ENCODE data around the gene NTSR1.

The NTSR1 gene

DNA sequence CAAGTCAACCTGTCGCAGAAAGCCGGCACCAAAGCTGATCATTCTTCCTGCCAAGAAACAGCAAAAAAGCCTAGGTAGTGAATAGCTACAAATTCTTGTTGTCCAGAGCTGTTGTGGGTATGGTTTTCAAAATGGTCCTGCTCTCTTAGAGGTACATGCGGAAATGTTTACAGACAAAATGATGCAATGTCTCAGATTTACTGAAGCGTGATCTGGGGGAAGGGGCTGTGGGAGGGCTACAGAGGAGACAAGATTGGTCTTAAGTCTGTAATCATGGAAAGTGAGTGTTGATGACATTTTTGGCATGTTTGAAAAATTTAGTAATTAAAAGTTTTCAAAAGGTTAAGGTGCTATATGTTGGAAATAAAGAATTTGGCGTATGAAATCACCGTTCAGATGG lies 6.2 kb downstream of the NTSR1 start:
- DNase-seq, result no peak
- Histone ChIP-seq H3K27me3 (replicated peaks) (peaks cover 12% of the 10 kb centered on the region), H3K27ac (no peak overlapping the region), H3K36me3 (replicated peaks) (no peaks in the 10 kb centered on the region), H3K4me3 (ENCODE audit: low read depth, low read length) (no peak overlapping the region)
- TF ChIP-seq, protein P1, sequence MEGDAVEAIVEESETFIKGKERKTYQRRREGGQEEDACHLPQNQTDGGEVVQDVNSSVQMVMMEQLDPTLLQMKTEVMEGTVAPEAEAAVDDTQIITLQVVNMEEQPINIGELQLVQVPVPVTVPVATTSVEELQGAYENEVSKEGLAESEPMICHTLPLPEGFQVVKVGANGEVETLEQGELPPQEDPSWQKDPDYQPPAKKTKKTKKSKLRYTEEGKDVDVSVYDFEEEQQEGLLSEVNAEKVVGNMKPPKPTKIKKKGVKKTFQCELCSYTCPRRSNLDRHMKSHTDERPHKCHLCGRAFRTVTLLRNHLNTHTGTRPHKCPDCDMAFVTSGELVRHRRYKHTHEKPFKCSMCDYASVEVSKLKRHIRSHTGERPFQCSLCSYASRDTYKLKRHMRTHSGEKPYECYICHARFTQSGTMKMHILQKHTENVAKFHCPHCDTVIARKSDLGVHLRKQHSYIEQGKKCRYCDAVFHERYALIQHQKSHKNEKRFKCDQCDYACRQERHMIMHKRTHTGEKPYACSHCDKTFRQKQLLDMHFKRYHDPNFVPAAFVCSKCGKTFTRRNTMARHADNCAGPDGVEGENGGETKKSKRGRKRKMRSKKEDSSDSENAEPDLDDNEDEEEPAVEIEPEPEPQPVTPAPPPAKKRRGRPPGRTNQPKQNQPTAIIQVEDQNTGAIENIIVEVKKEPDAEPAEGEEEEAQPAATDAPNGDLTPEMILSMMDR (IDR thresholded peaks at IDR 0.05; ENCODE audit: low read depth, low read length, missing control alignments), result no peak
- in situ Hi-C loops (cut with HindIII; ENCODE audit: low pct_ligation_motif_present, low sequenced_read_pairs), result no loop called here

DNA sequence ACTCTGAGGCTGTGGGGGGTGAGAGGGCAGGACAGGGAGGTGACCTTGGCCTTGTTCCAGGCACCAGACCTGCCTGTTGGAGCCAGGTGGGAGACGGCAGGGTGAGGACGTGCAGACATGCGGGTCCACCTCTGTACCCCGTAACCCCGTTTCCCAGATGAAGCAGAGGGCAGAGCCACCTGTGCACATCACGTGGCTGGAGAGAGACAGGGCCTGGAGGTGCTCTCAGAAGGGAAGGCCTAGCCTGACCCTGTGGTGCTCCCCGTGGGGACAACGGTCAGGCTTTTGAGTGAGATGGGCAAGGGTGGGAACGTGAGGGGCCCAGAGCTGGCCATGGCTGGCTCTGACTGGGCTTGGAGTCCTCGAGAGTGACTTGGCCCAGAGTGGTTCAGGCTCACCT lies 6.6 kb downstream of the NTSR1 start:
- no peak for DNase-seq
- Histone ChIP-seq H3K36me3 (replicated peaks) (no peaks in the 10 kb centered on the region), H3K4me3 (ENCODE audit: low read depth, low read length) (no peak overlapping the region), H3K27me3 (replicated peaks) (peaks cover 8% of the 10 kb centered on the region), H3K27ac (no peak overlapping the region)
- TF ChIP-seq, protein P1 (IDR thresholded peaks at IDR 0.05; ENCODE audit: low read depth, low read length, missing control alignments), result no peak
- in situ Hi-C loops (cut with HindIII; ENCODE audit: low pct_ligation_motif_present, low sequenced_read_pairs), result no loop called here

DNA sequence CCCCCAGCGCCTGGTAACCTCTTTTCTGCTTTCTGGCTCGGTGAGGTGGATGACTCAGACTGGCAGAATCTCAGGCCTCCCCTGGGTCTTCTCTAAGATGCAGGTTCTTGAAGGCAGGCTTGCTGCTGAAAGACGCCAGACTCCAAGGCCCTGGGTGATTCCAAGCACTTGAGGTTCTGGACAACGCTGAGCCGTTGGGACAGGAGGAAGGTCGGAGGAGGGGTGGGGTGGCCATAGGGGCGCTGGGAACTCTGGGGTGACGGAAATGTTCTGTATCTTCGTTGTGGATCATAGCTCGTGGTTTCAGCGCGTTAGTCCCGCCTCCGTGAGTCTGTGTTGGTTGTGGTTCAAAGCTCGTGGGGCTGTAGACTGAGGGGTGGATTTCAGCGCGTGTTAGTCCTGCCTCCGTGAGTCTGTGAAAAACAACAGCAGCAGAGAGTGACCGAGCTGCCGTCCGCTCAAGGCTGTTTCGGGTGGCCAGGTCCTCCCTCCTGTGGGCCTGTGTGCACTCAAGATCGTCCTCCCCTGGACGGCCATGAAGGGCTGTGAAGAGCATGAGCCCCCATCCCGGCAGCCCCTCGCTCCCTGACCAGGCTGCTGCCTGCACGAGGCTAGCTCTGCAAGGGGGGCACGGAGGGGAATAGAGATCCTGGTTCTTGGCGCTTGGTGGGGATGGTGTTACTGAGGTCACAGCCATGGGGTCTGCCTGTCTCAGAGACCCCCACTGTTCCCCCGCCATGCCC lies 7.7 kb downstream of the NTSR1 start:
- Histone ChIP-seq H3K27me3 (replicated peaks) (no peaks in the 10 kb centered on the region), H3K4me3 (ENCODE audit: low read depth, low read length) (no peak overlapping the region), H3K36me3 (replicated peaks) (no peaks in the 10 kb centered on the region), H3K27ac (no peak overlapping the region)
- in situ Hi-C loops (cut with HindIII; ENCODE audit: low pct_ligation_motif_present, low sequenced_read_pairs), result no loop called here
- DNase-seq, result no peak
- TF ChIP-seq, protein P1 (IDR thresholded peaks at IDR 0.05; ENCODE audit: low read depth, low read length, missing control alignments), result no peak

DNA sequence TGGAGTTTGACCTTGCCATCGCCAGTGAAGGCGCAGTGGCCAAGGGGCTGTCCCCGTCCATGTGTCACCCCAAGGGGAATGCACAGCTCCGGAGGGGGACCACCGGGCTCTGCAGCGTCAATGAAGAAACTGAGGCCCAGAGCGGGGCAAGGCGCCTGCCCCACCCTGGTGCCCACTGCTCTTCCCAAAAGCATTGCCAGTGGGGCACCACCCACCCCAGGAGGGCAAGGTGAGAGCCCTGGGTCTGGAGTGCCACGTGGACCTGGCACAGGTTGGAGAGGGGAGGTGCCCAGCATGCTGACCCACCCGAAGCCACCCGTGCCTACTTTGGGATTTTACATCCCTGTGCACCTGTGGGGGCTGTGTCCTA lies 8.3 kb downstream of the NTSR1 start:
- in situ Hi-C loops (cut with HindIII; ENCODE audit: low pct_ligation_motif_present, low sequenced_read_pairs), result no loop called here
- Histone ChIP-seq H3K27ac (no peak overlapping the region), H3K27me3 (replicated peaks) (no peaks in the 10 kb centered on the region), H3K4me3 (ENCODE audit: low read depth, low read length) (no peak overlapping the region), H3K36me3 (replicated peaks) (no peaks in the 10 kb centered on the region)
- DNase-seq, result no peak
- TF ChIP-seq, protein P1 (IDR thresholded peaks at IDR 0.05; ENCODE audit: low read depth, low read length, missing control alignments), result no peak

DNA sequence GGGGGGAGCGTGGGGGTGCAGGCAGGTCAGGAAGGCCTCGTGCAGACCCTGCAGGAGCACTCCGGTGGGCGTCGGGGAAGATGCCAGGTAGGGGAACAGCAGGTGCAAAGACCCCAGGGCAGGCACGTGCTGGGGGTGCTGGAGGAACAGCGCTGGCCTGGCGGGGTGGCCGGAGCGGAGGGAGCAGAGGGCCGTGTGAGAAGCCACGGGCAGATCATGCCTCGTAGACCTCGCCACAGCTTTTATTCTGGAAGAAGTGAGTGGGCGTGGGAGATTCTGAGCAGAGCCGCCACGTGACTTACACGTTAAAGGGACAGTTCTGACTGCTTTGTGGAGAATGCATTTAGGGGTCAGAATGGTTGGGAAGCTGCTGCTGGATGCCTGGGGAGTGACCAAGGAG lies 9.3 kb downstream of the NTSR1 start:
- in situ Hi-C loops (cut with HindIII; ENCODE audit: low pct_ligation_motif_present, low sequenced_read_pairs), result no loop called here
- TF ChIP-seq, protein P1 (IDR thresholded peaks at IDR 0.05; ENCODE audit: low read depth, low read length, missing control alignments), result no peak
- H3K4me3 ChIP-seq (ENCODE audit: low read depth, low read length), result no peak overlapping the region
- no peaks in the 10 kb centered on the region for H3K27me3 ChIP-seq (replicated peaks)
- H3K36me3 ChIP-seq (replicated peaks), result no peaks in the 10 kb centered on the region
- H3K27ac ChIP-seq, result no peak overlapping the region
- DNase-seq, result no peak

DNA sequence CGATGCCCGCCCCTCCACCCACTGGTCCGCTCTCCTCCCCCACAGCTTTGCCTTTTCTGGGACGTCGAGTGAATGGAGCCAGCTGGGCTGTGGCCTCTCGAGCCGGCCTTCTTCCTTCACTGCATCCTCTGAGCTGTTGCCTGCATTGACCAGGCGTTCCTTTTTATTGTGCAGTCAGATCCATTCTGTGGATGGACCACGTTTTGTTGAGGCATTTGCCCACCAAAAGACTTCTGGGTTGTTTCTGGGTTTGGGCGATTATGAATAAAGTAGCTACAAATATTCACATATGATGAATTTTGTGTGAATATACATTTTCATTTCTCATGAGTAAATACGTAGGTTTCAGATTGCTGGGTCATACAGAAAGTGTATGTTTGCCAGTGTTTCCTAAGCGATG lies 9.9 kb downstream of the NTSR1 start:
- in situ Hi-C loops (cut with HindIII; ENCODE audit: low pct_ligation_motif_present, low sequenced_read_pairs), result no loop called here

More for the DNA sequence above, 9.9 kb downstream of the NTSR1 start:
- TF ChIP-seq, protein P1 (IDR thresholded peaks at IDR 0.05; ENCODE audit: low read depth, low read length, missing control alignments), result no peak
- DNase-seq, result no peak
- Histone ChIP-seq H3K27ac (no peak overlapping the region), H3K4me3 (ENCODE audit: low read depth, low read length) (no peak overlapping the region), H3K36me3 (replicated peaks) (no peaks in the 10 kb centered on the region), H3K27me3 (replicated peaks) (peaks cover 1% of the 10 kb centered on the region)
